Right kidney (tissue), 1 donor: Measurements from ENCODE around the gene EGR4.
"Not testable (repeated sequence)": the region's sequence is repeated elsewhere in the genome, so short reads cannot be mapped to it uniquely, and the experiment has no call there.

Experiments used
- DNase-seq: peaks from one replicate; pipeline ENCODE4 v3.0.0-alpha.2; 2016

EGR4 gene

GRCh38 chr2:73263540-73264331, 29.6 kb downstream of the EGR4 start:
- no peak for DNase-seq

- DNase-seq = not testable (repeated sequence)
Measured at GRCh38 chr2:73262691-73263429, 30.5 kb downstream of the EGR4 start.

GRCh38 chr2:73262108-73262651, 31.2 kb downstream of the EGR4 start:
- no peak for DNase-seq

GRCh38 chr2:73260338-73260984, 32.9 kb downstream of the EGR4 start:
- no peak for DNase-seq

- DNase-seq = no peak
Measured at GRCh38 chr2:73259704-73260337, 33.5 kb downstream of the EGR4 start.

- no peak for DNase-seq
Measured at GRCh38 chr2:73259276-73259675, 34.1 kb downstream of the EGR4 start.

GRCh38 chr2:73258913-73259215, 34.5 kb downstream of the EGR4 start:
- no peak for DNase-seq

- DNase-seq = no peak
Measured at GRCh38 chr2:73258186-73258912, 35.0 kb downstream of the EGR4 start.

- DNase-seq = no peak
Measured at GRCh38 chr2:73257425-73258125, 35.8 kb downstream of the EGR4 start.

- DNase-seq = no peak
Measured at GRCh38 chr2:73257021-73257420, 36.3 kb downstream of the EGR4 start.

- DNase-seq = no peak
Measured at GRCh38 chr2:73256618-73256922, 36.8 kb downstream of the EGR4 start.

GRCh38 chr2:73255907-73256617, 37.3 kb downstream of the EGR4 start:
- DNase-seq = no peak

GRCh38 chr2:73255007-73255644, 38.2 kb downstream of the EGR4 start:
- DNase-seq = no peak

GRCh38 chr2:73254343-73255006, 38.9 kb downstream of the EGR4 start:
- DNase-seq = no peak

- DNase-seq = no peak
Measured at GRCh38 chr2:73253901-73254300, 39.4 kb downstream of the EGR4 start.

- DNase-seq = no peak
Measured at GRCh38 chr2:73253400-73253799, 39.9 kb downstream of the EGR4 start.

- no peak for DNase-seq
Measured at GRCh38 chr2:73252238-73253027, 40.9 kb downstream of the EGR4 start.

GRCh38 chr2:73250872-73251846, 42.2 kb downstream of the EGR4 start:
- DNase-seq = no peak
